Sigmoid colon (tissue), 7 donors: ENCODE data around the gene DEF6. TPM values are rescaled to one million over a fixed set of nuclear protein-coding genes. Genes with fewer than 3 reads are reported as not detected.
"Not testable (repeated sequence)": the region's sequence is repeated elsewhere in the genome, so short reads cannot be mapped to it uniquely, and the experiment has no call there.

Experiments
- DNase-seq: peaks from one replicate; pipeline ENCODE4 v3.0.0-alpha.2; 2019
- H3K27ac ChIP-seq, 4 donors: fragments of 200-600 bp; sonication (generic); one replicate each; pipeline ENCODE4 v1.5.1; 2016 to 2019; ENCODE audit warnings: mild to moderate bottlenecking in 1 of 4
- H3K27me3 ChIP-seq, 3 donors: fragments of 200-600 bp; sonication (generic); one replicate each; pipeline ENCODE4 v1.5.1; 2019; ENCODE audit warnings: mild to moderate bottlenecking in 1 of 3
- H3K36me3 ChIP-seq, 4 donors: fragments of 200-600 bp; sonication (generic); one replicate each; pipeline ENCODE4 v1.5.1; 2016 to 2019
- H3K4me1 ChIP-seq, 4 donors: fragments of 200-600 bp; sonication (generic); one replicate each; pipeline ENCODE4 v1.5.1; 2017 to 2019
- H3K4me3 ChIP-seq, 4 donors: fragments of 200-600 bp; sonication (generic); one replicate each; pipeline ENCODE4 v1.5.1; 2017 to 2019; ENCODE audit warnings: mild to moderate bottlenecking in 2 of 4, moderate library complexity in 1 of 4
- H3K9me3 ChIP-seq, 4 donors: fragments of 200-600 bp in 3 of 4; sonication (generic) in 3 of 4; one replicate each; pipeline versions ENCODE4 v1.5.1 to v1.6.1; 2013 to 2019
- CTCF ChIP-seq, 4 experiments: fragments of 450-650 bp in 3 of 4; fragments of 200-600 bp in 1 of 4; IDR thresholded peaks; one replicate each; pipeline ENCODE4 v1.5.1; 2016 to 2019; ENCODE audit warnings: antibody characterized with exemption in 4 of 4, mild to moderate bottlenecking in 3 of 4, moderate library complexity in 2 of 4
- EP300 ChIP-seq, 4 donors: sonication (generic); formaldehyde crosslinking; IDR thresholded peaks; one replicate each; pipeline ENCODE4 v1.6.1; 2017; ENCODE audit warnings: antibody characterized with exemption in 4 of 4
- POLR2A ChIP-seq, 2 donors: fragments of 450-650 bp; IDR thresholded peaks; one replicate each; pipeline ENCODE4 v1.6.1; 2016; ENCODE audit warnings: antibody characterized with exemption in 2 of 2, mild to moderate bottlenecking in 2 of 2, moderate library complexity in 2 of 2
- POLR2AphosphoS5 ChIP-seq, 4 donors: sonication (generic); formaldehyde crosslinking; IDR thresholded peaks; one replicate each; pipeline ENCODE4 v1.6.1; 2017; ENCODE audit warnings: antibody characterized with exemption in 4 of 4
- WGBS, 2 donors: extraction: QIAGEN DNeasy Blood & Tissue Kit; methylation state at CpG; one replicate each; pipeline ENCODE4 v1.1.7; 2013; 5-methylcytosine and 5-hydroxymethylcytosine counted together
- intact Hi-C: fragments of 100-400 bp; cut with DNase I; formaldehyde crosslinking; loops from one replicate; pipeline ENCODE4 v1.15.1; 2023
- polyA plus RNA-seq, 3 donors: library from polyadenylated mRNA; stranded (reverse); fragments of 200-250 nt; gene quantifications; one replicate each; pipeline ENCODE4 v1.2.3, GENCODE V29; 2013
- total RNA-seq, 4 donors: library from RNA; depleted of rRNA; stranded (reverse); fragments of >200 nt; gene quantifications; one replicate each; pipeline ENCODE4 v1.1.0, GENCODE V29; 2016
- donor health status: healthy with polysubstance abuse.
- donor health status: Bipolar disorder and iron deficiency.
- donor health status: healthy.

DEF6 gene
- total and polyA plus RNA-seq, 7 donors, result 1.4 to 30.1 (median 4.2) TPM

GRCh38 chr6:35321091-35321490 is 23.5 kb downstream of the DEF6 start:
- Histone ChIP-seq H3K4me3 (no peak overlapping the region), H3K27me3 (no peaks in the 10 kb centered on the region), H3K4me1 (peaks cover 0 to 14% (median 9%) of the 10 kb centered on the region in 4 donors), H3K27ac (no peak overlapping the region), H3K9me3 (no peaks in the 10 kb centered on the region), H3K36me3 (no peaks in the 10 kb centered on the region)
- TF ChIP-seq CTCF (IDR thresholded peaks at IDR 0.05) (no peak), POLR2AphosphoS5 (IDR thresholded peaks at IDR 0.05) (no peak), POLR2A (IDR thresholded peaks at IDR 0.05) (no peak), EP300 (IDR thresholded peaks at IDR 0.05) (no peak)
- 95 to 96% methylated on average over 8 of the region's 8 CpGs for WGBS, 2 donors
- no peak for DNase-seq
- intact Hi-C loops, result no loop called here

DNA sequence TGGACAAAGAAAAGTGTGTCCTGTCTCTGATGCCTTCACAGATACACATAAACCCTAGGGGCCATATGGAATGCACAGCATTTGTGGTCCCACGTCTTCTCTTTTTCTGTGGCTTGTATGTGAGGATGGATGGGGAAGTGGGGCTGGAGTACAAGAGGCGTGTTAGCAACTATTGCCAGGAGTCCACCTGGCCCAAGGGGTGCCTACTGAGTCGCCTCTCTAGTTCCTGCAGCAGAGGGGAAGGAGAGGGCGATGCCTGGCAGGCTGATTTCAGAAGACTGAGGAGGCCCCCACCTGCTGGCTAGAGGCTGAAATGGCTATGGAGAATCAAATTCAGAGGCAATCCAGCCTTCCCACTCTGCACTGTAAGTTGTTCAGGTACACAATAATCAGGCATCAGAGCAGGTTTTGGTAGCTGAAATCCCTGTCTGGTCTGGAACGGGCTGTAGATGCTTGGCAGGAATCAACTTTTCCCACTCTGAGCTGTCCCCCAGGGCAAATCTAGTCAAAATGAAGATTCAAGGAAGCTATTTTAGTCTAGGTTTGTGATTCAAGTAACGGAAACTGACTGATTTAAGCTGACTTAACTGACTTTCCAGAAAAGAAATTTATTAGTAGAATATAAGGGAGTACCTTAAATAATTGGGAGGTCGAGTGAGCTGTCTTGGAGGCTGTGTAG is 29.9 kb downstream of the DEF6 start:
- DNase-seq, result no peak
- intact Hi-C loops, result no loop called here
- 35 to 39% methylated on average over 7 of the region's 7 CpGs for WGBS, 2 donors
- TF ChIP-seq POLR2A (IDR thresholded peaks at IDR 0.05) (no peak), CTCF (IDR thresholded peaks at IDR 0.05) (peak in 3 of 4 experiments; percentile 34 to 45 (median 37))
- Histone ChIP-seq H3K4me3 (no peak overlapping the region), H3K36me3 (no peaks in the 10 kb centered on the region), H3K4me1 (no peaks in the 10 kb centered on the region), H3K9me3 (no peaks in the 10 kb centered on the region), H3K27ac (no peak overlapping the region), H3K27me3 (peaks cover 0 to 7% (median 0%) of the 10 kb centered on the region in 3 donors)

DNA sequence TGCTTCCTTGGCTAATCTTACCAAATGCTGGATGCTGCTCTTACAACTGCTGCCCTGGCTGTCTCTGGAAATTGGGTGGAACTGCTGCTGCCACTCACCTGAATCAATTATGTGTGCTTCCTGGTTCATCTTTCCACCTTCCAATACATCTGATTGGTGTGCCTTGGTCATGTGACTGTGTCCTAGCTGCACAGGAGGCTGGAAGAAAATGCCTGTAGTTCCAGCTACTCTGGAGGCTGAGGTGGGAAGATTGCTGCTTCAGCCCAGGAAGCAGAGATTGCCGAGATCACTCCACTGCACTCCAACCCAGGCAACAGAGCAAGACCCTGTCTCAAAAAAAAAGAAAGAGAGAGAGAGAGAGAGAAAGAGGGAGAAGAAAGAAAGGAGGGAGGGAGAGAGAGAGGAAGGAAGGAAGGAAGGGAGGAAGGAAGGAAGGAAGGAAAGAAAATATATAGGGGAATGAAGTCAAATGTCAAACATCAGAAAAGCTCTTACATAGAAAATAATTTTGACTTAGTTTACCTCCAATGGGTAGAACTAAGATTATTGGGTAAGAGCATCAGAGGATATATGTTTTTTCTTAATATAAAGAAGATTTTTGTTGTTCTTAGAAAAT is 30.6 kb downstream of the DEF6 start:
- no peak for DNase-seq
- Histone ChIP-seq H3K27me3 (peaks cover 0 to 8% (median 0%) of the 10 kb centered on the region in 3 donors), H3K4me1 (no peaks in the 10 kb centered on the region), H3K4me3 (no peak overlapping the region), H3K27ac (no peak overlapping the region), H3K9me3 (no peaks in the 10 kb centered on the region), H3K36me3 (no peaks in the 10 kb centered on the region)
- TF ChIP-seq CTCF (IDR thresholded peaks at IDR 0.05) (no peak), EP300 (IDR thresholded peaks at IDR 0.05) (no peak), POLR2A (IDR thresholded peaks at IDR 0.05) (no peak), POLR2AphosphoS5 (IDR thresholded peaks at IDR 0.05) (no peak)
- WGBS, 2 donors, result 94 to 100% methylated on average over 1 of the region's 1 CpG
- intact Hi-C loops, result no loop called here

GRCh38 chr6:35328965-35329364 is 31.3 kb downstream of the DEF6 start:
- DNase-seq, H3K4me1 ChIP-seq, H3K4me3 ChIP-seq, H3K27ac ChIP-seq, H3K36me3 ChIP-seq, intact Hi-C loops, H3K27me3 ChIP-seq, H3K9me3 ChIP-seq: not testable (repeated sequence)
- WGBS, 2 donors, result 94 to 97% methylated on average over 8 of the region's 8 CpGs

- WGBS, 2 donors, result 79 to 92% methylated on average over 9 of the region's 9 CpGs
- TF ChIP-seq CTCF (IDR thresholded peaks at IDR 0.05) (no peak), POLR2A (IDR thresholded peaks at IDR 0.05) (no peak), POLR2AphosphoS5 (IDR thresholded peaks at IDR 0.05) (no peak), EP300 (IDR thresholded peaks at IDR 0.05) (no peak)
- no peak for DNase-seq
- H3K4me3 ChIP-seq, result no peak overlapping the region
- no peaks in the 10 kb centered on the region for H3K36me3 ChIP-seq
- H3K4me1 ChIP-seq, result no peaks in the 10 kb centered on the region
- H3K27ac ChIP-seq, result no peak overlapping the region
- no peaks in the 10 kb centered on the region for H3K9me3 ChIP-seq
- H3K27me3 ChIP-seq, result peaks cover 0 to 8% (median 0%) of the 10 kb centered on the region in 3 donors
- intact Hi-C loops, result no loop called here
Measured at GRCh38 chr6:35330541-35331119, 33.0 kb downstream of the DEF6 start.

GRCh38 chr6:35332074-35332887 is 34.7 kb downstream of the DEF6 start:
- H3K27me3 ChIP-seq, H3K4me1 ChIP-seq, H3K4me3 ChIP-seq, H3K36me3 ChIP-seq, intact Hi-C loops, DNase-seq, H3K27ac ChIP-seq, H3K9me3 ChIP-seq: not testable (repeated sequence)
- WGBS, 2 donors, result 38 to 71% methylated on average over 9 of the region's 9 CpGs
